GM12873 (cell line): ENCODE results near the gene HPSE2.

Experiments used
- TF ChIP-seq, protein P1 (sequence below): IDR thresholded peaks from 2 replicates; pipeline ENCODE4 v1.5.1; 2012; ENCODE audit warnings: low read depth, mild to moderate bottlenecking, moderate library complexity, low read length, control low read depth; ENCODE audit not compliant: insufficient read depth; ENCODE audit errors: missing control alignments

The HPSE2 gene

DNA sequence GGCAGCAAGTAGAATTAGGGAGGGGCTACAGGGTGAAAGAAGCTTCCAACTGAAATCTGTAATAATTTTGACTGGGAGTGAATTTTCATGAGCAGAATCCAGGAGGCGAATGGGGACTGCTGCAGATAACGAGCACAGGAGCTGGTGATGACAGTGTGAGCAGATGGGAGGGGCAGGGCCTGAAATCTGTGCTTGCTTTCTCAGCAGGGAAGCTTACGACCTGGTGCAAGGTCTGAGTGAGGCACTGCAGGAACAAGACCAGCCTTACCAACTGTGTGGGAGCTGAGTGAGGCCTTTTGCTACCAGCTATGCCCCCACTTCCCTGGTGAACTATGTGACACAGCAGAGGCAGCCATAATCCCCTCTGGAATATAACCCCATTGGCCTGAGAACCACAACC is 109.8 kb downstream of the HPSE2 start:
- TF ChIP-seq, protein P1, sequence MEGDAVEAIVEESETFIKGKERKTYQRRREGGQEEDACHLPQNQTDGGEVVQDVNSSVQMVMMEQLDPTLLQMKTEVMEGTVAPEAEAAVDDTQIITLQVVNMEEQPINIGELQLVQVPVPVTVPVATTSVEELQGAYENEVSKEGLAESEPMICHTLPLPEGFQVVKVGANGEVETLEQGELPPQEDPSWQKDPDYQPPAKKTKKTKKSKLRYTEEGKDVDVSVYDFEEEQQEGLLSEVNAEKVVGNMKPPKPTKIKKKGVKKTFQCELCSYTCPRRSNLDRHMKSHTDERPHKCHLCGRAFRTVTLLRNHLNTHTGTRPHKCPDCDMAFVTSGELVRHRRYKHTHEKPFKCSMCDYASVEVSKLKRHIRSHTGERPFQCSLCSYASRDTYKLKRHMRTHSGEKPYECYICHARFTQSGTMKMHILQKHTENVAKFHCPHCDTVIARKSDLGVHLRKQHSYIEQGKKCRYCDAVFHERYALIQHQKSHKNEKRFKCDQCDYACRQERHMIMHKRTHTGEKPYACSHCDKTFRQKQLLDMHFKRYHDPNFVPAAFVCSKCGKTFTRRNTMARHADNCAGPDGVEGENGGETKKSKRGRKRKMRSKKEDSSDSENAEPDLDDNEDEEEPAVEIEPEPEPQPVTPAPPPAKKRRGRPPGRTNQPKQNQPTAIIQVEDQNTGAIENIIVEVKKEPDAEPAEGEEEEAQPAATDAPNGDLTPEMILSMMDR: no peak

DNA sequence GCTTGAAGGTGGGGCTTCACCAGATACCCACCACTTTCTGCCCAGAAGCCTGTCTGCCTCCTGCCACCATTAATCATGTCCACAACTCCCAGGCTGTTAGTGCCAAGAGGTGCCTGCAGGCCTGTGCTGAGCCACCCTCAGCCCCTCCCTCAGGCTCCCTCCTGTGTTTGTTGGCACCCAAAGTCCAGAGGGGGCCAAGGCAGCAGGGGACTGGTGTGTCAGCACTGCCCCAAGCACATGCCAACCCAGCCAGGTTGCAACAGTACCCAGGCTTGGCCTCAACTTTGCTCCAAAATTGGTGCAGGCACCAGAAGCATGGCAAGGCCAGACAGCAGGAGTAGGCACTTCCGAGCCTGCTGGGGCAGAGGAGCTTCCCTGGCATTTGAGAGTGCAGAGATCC is 111.3 kb downstream of the HPSE2 start:
- TF ChIP-seq, protein P1: no peak

DNA sequence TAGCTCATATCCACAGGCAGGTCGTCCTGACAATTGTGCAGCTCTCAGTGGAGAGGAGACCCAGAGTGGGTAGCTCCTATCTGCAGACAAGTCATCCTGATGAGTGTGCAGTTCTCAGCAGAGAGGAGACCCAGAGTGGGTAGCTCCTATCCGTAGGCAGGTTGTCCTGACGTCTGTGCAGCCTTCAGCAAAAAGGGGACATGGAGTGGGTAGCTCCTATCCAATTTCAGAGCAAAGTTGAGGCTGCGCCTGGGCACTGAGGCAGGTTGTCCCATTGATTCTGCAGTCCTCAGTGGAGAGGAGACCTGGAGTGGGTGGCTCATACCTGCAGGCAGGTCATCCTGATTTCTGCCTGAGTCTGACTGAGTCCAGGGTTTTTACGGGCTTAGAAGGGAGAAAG is 111.8 kb downstream of the HPSE2 start:
- TF ChIP-seq, protein P1: no peak

DNA sequence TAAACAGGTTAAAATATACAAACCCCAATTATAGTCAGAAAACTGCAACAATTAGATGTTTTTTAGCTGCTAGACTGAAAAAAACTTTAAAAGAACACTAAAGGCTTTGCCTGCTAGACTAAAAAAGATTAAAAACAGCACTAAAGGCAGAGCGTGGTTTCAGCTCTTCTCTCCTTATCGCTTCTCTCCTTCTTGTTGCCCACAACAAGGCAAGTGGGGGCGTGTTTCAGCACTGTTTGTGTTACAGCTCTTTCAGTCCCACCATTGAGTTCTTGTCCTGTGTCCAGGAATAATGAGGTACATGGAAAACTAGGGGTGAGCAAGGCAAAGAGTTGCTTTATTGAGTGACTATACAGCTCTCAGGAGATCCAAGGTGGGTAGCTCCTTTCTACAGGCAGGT is 112.3 kb downstream of the HPSE2 start:
- TF ChIP-seq, protein P1: no peak

DNA sequence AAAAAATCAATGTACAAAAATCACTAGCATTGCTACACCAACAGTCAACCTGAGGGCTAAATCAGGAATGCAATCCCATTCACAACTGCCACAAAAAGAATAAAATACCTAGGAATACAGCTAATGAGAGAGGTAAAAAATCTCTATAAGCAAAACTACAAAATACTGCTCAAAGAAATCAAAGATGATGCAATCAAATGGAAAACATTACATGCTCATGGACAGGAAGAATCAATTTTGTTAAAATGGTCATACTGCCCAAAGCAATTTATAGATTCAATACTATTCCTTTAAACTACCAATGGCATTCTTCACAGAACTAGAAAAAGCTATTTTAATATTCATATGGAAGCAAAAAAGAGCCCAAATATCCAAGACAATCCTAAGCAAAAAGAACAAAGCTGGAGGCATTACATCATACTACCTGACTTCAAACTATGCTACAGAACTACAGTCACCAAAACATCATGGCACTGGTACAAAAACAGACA is 116.3 kb downstream of the HPSE2 start:
- TF ChIP-seq, protein P1: no peak

DNA sequence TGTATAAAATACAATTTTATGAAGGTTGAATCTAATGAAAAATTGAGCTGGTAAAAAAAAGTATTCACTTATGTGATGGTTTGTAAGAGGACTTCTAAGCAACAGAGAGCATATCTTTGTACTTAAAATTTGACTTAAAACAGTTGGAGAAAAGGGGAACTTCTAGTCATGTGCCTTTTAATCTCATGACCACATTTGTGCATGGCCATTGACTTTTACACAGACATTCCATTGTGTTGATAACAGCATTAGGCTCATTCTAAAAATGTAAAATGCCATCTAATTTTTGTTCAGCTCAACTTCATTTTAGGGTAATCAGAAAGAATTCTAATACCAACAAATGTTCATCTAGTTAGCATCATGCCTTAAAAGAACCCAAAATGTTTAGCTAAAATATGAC is 119.9 kb downstream of the HPSE2 start:
- TF ChIP-seq, protein P1: no peak

DNA sequence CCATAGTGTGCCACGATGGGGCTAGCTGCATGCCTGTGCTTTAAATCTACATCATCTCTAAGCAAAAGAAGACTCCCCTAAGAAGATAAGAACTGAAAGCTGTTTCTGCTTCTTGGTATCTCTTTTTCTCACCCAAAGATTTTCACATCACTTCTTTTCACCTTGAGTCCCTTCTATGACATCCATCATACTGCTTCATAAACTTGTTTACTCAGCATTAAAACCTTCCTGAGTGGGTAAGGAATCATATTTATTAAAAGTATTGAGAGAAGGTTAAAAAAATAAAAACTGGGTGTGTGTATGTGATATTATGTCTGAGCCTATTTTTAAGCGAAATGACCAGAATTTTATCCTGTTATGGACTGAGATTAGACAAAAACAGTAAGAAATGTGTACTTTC is 150.3 kb downstream of the HPSE2 start:
- TF ChIP-seq, protein P1: no peak

DNA sequence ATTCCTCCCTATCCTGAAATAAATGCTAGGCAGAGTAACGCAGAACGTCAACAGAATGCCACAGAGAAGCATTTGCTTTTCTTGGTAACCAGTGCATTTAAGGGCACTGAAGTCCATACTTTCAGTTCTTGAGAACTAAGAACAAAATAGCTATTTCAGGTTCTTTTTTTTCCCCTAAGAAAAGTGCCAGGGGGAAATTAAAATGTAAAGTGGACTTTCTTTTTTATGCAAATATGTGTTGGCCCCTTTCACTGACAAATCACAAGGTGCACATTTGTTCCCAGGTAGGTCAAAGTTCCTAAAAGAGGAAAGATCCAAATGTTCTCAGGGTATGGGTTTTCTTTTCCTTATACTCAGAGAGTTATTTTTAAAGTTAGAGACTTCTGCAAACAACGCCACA is 151.5 kb downstream of the HPSE2 start:
- TF ChIP-seq, protein P1: no peak
